ENCODE results near the gene MIAT.

Gene MIAT

DNA sequence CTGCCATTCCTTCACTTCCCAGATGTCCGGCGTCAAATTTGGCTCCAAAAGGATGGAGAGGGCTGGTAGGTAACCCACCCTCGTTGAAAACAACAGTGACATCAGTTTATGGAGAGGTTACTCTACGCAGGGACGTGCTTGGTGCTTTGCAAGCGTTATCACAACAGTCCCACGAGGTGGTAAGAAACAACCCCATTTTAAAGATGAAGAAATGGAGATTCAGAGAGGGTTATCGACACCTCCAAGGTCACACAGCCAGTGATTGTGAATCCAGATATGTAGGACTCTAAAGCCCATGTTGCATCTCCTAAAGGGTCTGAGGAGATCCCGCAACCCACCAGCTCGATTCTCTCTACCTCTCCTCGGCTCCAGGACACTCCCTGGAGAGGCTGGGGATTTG, 773 bp downstream of the MIAT start:
- Histone ChIP-seq H3K4me3 (ENCODE audit: low read depth in 1 of 2, low read length in 1 of 2) (peak overlapping the region; percentile 65 to 68), H3K36me3 (no peaks in the 10 kb centered on the region), H3K27me3 (peaks cover 22% of the 10 kb centered on the region), H3K9me3 (no peaks in the 10 kb centered on the region), H3K27ac (peak overlapping the region; percentile 67), H3K4me1 (ENCODE audit: control insufficient read depth in 1 of 2, insufficient read depth in 1 of 2, low read depth in 1 of 2, low read length in 1 of 2) (peaks cover 59 to 60% of the 10 kb centered on the region in 2 experiments)
- TF ChIP-seq, protein P1, sequence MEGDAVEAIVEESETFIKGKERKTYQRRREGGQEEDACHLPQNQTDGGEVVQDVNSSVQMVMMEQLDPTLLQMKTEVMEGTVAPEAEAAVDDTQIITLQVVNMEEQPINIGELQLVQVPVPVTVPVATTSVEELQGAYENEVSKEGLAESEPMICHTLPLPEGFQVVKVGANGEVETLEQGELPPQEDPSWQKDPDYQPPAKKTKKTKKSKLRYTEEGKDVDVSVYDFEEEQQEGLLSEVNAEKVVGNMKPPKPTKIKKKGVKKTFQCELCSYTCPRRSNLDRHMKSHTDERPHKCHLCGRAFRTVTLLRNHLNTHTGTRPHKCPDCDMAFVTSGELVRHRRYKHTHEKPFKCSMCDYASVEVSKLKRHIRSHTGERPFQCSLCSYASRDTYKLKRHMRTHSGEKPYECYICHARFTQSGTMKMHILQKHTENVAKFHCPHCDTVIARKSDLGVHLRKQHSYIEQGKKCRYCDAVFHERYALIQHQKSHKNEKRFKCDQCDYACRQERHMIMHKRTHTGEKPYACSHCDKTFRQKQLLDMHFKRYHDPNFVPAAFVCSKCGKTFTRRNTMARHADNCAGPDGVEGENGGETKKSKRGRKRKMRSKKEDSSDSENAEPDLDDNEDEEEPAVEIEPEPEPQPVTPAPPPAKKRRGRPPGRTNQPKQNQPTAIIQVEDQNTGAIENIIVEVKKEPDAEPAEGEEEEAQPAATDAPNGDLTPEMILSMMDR (IDR thresholded peaks at IDR 0.05) = no peak

DNA sequence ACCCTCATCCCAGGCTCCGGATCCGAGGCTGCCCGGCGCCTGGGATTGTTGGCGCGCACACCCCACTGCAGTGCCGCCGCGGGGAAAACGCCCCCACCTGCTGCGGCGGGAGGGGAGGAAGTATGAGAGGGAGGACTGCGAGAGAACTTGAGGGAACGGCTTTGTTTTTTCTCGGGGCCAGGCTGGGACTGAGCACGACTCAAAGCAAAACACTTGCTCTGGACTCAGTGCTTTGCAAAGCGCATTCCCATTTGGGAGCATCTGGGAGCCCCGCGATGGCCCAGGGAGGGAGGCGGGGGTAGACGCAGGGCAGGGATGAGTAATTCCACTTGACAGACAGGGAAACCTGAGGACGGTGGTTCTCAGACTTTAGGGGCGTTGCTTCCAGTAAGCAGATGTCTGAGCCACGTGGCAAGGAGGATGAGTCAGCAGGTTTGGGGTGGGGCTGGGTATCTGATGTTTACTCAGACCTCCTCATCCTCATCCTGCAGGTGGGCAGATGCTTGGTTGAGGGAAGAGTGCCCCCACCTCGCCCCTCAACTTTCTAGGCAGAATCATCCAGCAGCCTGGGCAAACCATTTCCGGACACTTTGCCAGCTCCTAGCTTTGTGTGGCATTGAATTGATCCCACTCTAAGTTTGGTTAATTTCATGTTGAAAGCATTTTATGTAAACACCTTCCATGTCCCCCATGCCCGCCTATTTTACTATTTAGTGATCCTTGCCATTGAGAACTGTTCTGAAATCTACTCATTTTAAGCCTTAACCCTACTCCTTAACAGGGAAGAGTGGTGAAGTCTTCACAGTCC, 1.5 kb downstream of the MIAT start:
- H3K27ac ChIP-seq = peak overlapping the region; percentile 67
- no peaks in the 10 kb centered on the region for H3K9me3 ChIP-seq
- TF ChIP-seq, protein P1 (IDR thresholded peaks at IDR 0.05) = no peak
- H3K27me3 ChIP-seq = peaks cover 22% of the 10 kb centered on the region
- no peaks in the 10 kb centered on the region for H3K36me3 ChIP-seq
- H3K4me3 ChIP-seq (ENCODE audit: low read depth in 1 of 2, low read length in 1 of 2) = peak overlapping the region; percentile 65 to 68
- H3K4me1 ChIP-seq (ENCODE audit: control insufficient read depth in 1 of 2, insufficient read depth in 1 of 2, low read depth in 1 of 2, low read length in 1 of 2) = peaks cover 59 to 60% of the 10 kb centered on the region in 2 experiments

DNA sequence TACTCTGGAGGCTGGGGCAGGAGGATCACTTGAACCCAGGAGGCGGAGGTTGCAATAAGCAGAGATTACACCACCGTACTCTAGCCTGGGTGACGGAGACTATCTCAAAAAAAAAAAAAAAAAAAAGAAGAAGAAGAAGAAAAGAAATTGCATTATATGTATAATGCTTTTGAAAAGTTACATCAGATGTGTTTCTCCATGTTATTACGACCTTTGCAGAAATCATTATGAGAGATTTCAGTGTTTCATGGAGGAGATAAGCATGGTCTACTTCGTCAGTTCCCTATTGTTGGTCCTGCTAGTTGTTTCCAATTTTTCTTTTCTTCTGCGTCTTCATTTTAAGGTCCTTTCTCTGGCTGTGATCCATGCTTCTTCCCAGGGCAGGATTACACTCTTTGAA, 3.0 kb downstream of the MIAT start:
- Histone ChIP-seq H3K27me3 (peaks cover 22% of the 10 kb centered on the region), H3K4me3 (ENCODE audit: low read depth in 1 of 2, low read length in 1 of 2) (no peak overlapping the region), H3K27ac (peak overlapping the region; percentile 64), H3K36me3 (no peaks in the 10 kb centered on the region), H3K9me3 (no peaks in the 10 kb centered on the region), H3K4me1 (ENCODE audit: control insufficient read depth in 1 of 2, insufficient read depth in 1 of 2, low read depth in 1 of 2, low read length in 1 of 2) (peaks cover 54 to 56% of the 10 kb centered on the region in 2 experiments)
- TF ChIP-seq, protein P1 (IDR thresholded peaks at IDR 0.05) = no peak

- TF ChIP-seq, protein P1 (IDR thresholded peaks at IDR 0.05) = no peak
- Histone ChIP-seq H3K4me1 (ENCODE audit: control insufficient read depth in 1 of 2, insufficient read depth in 1 of 2, low read depth in 1 of 2, low read length in 1 of 2) (peaks cover 59 to 62% of the 10 kb centered on the region in 2 experiments), H3K4me3 (ENCODE audit: low read depth in 1 of 2, low read length in 1 of 2) (no peak overlapping the region), H3K9me3 (no peaks in the 10 kb centered on the region), H3K27me3 (peaks cover 22% of the 10 kb centered on the region), H3K36me3 (no peaks in the 10 kb centered on the region), H3K27ac (peak overlapping the region; percentile 64)
Observed at GRCh38 chr22:26660961-26661578, 3.7 kb downstream of the MIAT start.

- no peaks in the 10 kb centered on the region for H3K9me3 ChIP-seq
- H3K27ac ChIP-seq = no peak overlapping the region
- TF ChIP-seq, protein P1 (IDR thresholded peaks at IDR 0.05) = no peak
- peaks cover 55 to 56% of the 10 kb centered on the region in 2 experiments for H3K4me1 ChIP-seq (ENCODE audit: control insufficient read depth in 1 of 2, insufficient read depth in 1 of 2, low read depth in 1 of 2, low read length in 1 of 2)
- H3K27me3 ChIP-seq = peaks cover 15% of the 10 kb centered on the region
- no peaks in the 10 kb centered on the region for H3K36me3 ChIP-seq
- H3K4me3 ChIP-seq (ENCODE audit: low read depth in 1 of 2, low read length in 1 of 2) = no peak overlapping the region
Observed at GRCh38 chr22:26662160-26662559, 4.8 kb downstream of the MIAT start.

Measured in neutrophil (primary cell).